Coronary artery (tissue), 2 donors: Measurements from ENCODE around the gene ATMIN.

Source experiments
- DNase-seq: peaks from one replicate; pipeline ENCODE4 v3.0.0-alpha.2; 2017; ENCODE audit warnings: low spot score
- H3K27ac ChIP-seq, 2 donors: fragments of 200-600 bp; sonication (generic); one replicate each; pipeline ENCODE4 v1.5.1; 2016 to 2019
- H3K4me3 ChIP-seq: fragments of 200-600 bp; sonication (generic); 2 replicates; pipeline ENCODE4 v1.5.1; 2016; ENCODE audit warnings: mild to moderate bottlenecking, moderate library complexity
- TF ChIP-seq, protein P1 (sequence below): fragments of 200-600 bp; sonication (generic); IDR thresholded peaks from one replicate; pipeline ENCODE4 v1.5.1; 2019; ENCODE audit warnings: antibody characterized with exemption

ATMIN gene

DNA sequence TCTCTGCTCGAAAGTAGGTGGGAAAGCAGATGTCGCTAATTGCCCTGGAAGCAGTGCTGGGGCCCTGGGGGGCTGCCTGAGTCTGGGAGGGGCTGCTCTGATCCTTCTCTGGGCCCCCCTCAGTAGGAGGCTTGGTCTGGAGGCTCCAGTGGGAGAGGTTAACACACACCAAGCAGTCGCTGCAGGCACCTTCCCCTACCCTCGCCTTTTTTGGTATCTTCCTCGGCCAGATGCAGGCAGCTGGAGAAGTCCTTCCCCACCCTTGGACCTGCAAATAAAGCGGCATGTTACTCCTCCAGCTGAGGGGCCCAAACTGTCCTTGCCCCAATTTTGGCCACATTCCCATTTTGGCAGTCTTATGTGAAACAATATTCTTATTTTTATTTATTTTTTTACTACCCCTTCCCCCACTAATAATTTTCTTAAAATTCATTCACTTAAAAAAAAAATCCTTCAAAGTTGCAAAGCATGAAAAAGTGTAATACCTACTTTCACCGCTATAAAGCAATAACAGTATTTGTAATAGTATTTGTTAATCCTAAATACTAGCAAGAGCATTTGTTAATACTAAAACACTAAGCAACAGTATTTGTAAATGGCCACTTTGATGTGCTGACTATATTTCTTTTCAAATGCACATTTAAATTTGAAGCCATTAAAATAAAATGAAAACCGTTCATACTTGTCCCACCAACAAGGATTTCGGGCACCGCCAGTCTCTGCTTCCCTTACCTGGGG lies 26.4 kb downstream of the ATMIN start:
- Histone ChIP-seq H3K4me3 (no peak overlapping the region), H3K27ac (no peak overlapping the region)
- DNase-seq = no peak
- TF ChIP-seq, protein P1, sequence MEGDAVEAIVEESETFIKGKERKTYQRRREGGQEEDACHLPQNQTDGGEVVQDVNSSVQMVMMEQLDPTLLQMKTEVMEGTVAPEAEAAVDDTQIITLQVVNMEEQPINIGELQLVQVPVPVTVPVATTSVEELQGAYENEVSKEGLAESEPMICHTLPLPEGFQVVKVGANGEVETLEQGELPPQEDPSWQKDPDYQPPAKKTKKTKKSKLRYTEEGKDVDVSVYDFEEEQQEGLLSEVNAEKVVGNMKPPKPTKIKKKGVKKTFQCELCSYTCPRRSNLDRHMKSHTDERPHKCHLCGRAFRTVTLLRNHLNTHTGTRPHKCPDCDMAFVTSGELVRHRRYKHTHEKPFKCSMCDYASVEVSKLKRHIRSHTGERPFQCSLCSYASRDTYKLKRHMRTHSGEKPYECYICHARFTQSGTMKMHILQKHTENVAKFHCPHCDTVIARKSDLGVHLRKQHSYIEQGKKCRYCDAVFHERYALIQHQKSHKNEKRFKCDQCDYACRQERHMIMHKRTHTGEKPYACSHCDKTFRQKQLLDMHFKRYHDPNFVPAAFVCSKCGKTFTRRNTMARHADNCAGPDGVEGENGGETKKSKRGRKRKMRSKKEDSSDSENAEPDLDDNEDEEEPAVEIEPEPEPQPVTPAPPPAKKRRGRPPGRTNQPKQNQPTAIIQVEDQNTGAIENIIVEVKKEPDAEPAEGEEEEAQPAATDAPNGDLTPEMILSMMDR = no peak

DNA sequence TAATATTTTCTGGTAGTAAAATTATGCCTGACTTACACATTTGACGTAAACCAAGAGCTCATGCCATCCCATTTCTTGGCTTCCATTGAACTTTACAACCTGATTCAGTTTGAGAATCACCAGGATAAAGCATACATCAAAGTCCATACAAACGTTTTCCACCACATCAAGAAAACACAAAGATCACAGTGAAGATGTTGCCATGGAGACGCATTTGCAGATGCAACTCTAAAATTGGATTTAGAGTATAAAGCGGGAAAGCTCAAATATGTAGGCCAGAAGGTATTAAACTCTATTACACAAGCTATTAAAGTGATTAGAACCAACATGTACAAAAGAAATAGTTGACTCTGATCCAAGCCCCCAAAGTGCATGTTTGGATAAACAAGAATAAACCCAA lies 31.0 kb downstream of the ATMIN start:
- no peak overlapping the region for H3K27ac ChIP-seq
- no peak for DNase-seq
- TF ChIP-seq, protein P1 = no peak
- H3K4me3 ChIP-seq = no peak overlapping the region

DNA sequence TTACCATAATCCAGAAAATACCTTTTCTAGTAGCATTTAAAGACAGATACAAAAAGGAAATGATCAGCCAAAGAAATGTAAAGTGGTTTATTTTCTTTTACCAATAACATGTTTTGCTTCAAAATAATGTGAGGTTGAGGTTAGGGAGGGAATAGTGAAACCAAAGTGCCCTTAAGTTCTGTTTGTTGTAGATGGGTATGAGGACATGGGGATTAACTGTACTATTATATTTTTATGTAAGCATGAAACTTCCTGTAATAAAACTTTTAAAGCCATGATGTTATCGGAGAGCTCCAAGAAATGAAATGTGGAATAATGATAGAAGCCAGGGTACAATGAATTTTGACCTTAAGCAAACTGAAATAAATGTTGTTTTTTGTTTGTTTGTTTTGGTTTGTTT lies 31.5 kb downstream of the ATMIN start:
- TF ChIP-seq, protein P1 = no peak
- DNase-seq = no peak
- H3K4me3 ChIP-seq = no peak overlapping the region
- H3K27ac ChIP-seq = no peak overlapping the region

DNA sequence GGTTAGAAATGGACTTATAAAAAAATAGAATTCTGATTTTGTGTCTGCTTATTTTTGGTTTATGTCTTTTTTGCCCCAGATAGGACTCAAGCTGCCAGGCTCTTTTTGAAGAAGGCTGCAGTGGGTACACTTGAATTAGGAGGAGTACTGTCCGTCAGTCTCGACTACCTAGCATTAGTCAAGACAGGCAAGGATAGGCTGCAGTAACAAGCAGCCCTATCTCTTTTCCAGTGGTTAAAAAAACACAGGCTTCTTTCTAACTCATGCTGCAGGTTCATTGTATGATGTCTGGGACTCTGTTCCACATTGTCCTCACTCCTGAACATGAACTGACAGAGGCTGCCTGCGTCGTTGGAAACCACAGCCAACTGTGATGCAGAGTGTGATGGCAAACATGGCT lies 33.4 kb downstream of the ATMIN start:
- TF ChIP-seq, protein P1 = no peak
- DNase-seq = no peak
- Histone ChIP-seq H3K4me3 (no peak overlapping the region), H3K27ac (no peak overlapping the region)

DNA sequence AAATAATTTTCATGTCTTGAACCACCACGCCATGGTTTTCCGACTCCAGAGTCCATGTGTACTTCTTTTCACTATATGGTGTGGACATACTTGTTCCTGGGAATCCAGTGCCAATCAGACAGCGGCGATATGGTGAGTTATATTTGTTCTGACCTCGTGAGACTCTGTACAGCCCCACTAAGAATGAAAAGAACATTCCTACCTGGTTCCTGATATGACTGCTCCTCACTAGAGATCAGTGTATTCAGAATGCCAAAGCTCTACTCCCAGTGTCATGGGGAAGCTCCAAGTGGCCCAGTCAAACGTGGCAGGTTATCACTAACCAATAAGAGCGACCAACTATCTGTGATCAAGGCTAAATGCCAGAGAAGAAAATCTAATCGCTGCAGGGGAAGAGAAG lies 35.3 kb downstream of the ATMIN start:
- H3K4me3 ChIP-seq = no peak overlapping the region
- TF ChIP-seq, protein P1 = no peak
- no peak for DNase-seq
- no peak overlapping the region for H3K27ac ChIP-seq

DNA sequence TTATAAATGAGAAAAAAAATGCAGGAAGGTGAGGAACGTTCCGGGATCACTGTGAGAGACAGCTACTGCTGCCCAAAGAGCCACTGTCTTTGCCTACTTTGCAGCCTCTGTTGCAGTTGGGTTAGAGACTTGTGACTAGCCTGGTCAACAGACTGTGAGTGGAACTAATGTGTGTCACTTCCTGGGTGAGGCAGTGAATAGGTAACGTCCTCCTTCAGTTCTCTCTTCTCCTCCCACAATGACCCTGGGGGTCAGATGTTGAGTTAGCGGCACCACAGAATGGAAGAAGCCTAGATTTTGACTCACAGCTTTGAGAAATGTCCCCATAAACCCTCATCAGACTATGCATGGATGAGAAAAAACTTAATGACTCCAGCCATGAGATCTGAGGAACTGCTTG lies 36.2 kb downstream of the ATMIN start:
- H3K4me3 ChIP-seq = no peak overlapping the region
- no peak for DNase-seq
- TF ChIP-seq, protein P1 = no peak
- H3K27ac ChIP-seq = no peak overlapping the region

DNA sequence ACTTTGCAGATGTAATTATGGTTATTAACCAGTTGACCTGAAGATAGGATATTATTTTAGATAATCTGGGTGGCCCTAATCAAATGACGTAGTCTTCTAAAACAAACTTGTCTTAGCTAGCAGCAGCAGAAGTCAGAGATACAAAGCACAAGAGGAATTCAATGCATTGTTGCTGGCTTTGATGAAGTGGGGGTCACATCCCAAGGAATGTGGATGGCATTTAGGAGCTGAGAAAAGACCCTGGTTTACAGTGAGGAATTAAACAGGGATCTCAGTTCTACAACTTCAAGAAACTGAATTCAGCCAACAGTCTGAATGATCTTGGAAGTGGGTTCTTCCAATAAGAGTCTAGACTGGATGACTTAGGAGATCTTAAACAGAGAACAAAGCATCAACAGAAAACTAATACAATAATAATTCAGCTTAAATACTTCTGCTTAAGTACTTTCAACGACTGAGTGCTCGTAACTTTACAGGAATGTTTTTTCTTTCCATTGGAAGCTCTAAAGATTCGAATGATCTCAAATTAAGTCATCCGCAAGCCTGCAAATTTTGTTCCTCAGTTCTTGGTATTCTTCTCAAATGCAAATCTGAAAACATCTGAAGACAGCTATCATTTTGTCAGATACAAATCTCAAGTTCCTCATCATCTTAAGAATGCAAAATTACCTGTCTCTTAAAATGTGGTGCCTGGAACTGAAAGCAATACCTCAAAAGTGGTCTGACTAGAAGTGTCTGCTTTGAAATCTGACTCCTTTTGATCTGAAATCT lies 38.1 kb downstream of the ATMIN start:
- Histone ChIP-seq H3K4me3 (no peak overlapping the region), H3K27ac (no peak overlapping the region)
- TF ChIP-seq, protein P1 = no peak
- no peak for DNase-seq
